C4-2B (cell line): Measurements from ENCODE around the gene DPYSL3.

ENCODE experiments used
- H3K27ac ChIP-seq: fragments of 450-650 bp; 2 replicates; pipeline ENCODE4 v1.5.1; 2017
- ZFX ChIP-seq: fragments of 450-650 bp; IDR thresholded peaks from 2 replicates; pipeline ENCODE4 v1.6.1; 2017
- TF ChIP-seq, protein P1 (sequence below): fragments of 450-650 bp; conservative IDR thresholded peaks from 2 replicates; pipeline ENCODE4 v1.5.1; 2017; ENCODE audit warnings: mild to moderate bottlenecking

Gene DPYSL3

DNA sequence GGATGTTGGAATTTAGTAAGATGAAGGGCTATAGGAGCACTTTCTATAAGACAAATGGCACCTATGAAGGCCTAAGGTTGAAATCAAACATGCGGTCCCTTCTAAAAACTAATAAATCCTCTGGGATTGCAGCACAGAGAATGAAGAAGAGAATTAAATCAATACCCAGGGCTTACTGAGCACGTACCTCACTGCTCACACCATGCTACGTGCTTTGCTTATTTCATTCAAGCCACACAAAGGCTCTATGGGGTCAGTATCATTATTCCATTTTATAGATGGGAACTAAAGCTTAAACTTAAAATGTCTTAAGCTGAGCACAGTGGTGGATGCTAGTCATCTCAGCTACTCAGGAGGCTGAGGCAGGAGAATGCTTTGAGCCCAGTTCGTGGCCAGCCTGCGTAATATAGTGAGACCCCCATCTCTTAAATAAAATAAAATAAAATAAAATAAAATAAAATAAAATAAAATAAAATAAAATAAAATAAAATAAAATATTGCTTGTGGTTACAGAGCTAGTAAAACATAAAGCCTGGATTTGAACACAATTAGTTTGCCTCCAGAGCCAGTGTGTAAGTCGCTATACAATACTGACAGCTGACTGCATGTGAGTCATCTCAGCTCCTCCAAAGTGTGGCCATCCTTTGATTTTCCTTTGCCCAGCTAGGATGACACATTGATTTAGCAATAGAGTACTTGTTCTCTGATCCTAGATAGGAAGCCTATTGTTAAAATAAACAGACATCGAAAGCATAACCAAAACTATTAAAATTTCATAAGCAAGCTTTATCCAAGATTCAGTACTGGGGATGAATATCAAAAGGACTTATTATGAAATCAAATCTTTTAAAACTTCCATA lies 20.9 kb upstream of the DPYSL3 start:
- TF ChIP-seq, protein P1, sequence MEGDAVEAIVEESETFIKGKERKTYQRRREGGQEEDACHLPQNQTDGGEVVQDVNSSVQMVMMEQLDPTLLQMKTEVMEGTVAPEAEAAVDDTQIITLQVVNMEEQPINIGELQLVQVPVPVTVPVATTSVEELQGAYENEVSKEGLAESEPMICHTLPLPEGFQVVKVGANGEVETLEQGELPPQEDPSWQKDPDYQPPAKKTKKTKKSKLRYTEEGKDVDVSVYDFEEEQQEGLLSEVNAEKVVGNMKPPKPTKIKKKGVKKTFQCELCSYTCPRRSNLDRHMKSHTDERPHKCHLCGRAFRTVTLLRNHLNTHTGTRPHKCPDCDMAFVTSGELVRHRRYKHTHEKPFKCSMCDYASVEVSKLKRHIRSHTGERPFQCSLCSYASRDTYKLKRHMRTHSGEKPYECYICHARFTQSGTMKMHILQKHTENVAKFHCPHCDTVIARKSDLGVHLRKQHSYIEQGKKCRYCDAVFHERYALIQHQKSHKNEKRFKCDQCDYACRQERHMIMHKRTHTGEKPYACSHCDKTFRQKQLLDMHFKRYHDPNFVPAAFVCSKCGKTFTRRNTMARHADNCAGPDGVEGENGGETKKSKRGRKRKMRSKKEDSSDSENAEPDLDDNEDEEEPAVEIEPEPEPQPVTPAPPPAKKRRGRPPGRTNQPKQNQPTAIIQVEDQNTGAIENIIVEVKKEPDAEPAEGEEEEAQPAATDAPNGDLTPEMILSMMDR = no peak
- no peak for TF ChIP-seq ZFX
- H3K27ac ChIP-seq = no peak overlapping the region

DNA sequence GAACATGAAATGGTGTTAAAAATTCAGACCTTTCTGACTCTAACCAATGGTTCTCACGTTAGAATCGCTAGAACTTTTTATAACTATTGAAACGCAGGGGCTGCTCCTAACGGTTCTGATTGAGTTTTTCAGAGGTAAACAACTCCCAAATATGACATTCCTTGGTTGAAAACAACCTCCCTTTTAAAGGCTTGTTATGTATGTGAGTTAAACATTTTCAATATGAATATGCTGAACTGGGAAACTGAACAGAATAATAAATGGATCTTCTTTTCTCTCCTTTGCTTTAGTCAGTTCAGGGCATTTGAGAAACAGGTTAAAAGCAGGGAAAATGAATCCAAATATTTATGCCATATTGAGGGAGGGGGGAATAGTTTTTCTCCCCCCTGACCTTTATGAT lies 13.2 kb upstream of the DPYSL3 start:
- TF ChIP-seq ZFX = no peak
- TF ChIP-seq, protein P1 = no peak
- H3K27ac ChIP-seq = no peak overlapping the region

DNA sequence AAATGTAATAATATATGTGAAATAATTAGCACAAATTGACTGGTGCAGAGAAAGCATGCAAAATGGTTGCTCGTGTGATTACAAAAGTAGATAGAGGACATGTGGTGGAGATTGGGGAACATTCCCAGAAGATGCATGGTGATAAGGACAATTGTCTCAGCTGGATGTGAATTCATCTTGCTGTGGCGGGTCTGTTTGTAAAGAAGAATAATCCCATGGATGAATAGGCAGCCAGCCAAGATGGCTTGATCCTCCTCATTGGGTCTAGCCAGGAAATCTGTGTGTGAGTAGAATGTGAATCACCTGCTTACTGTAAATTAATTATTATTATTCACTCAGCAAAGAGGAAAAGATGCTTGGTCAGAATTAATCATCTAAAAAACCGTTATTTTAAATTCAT lies 12.6 kb upstream of the DPYSL3 start:
- H3K27ac ChIP-seq = no peak overlapping the region
- TF ChIP-seq, protein P1 = no peak
- no peak for TF ChIP-seq ZFX

DNA sequence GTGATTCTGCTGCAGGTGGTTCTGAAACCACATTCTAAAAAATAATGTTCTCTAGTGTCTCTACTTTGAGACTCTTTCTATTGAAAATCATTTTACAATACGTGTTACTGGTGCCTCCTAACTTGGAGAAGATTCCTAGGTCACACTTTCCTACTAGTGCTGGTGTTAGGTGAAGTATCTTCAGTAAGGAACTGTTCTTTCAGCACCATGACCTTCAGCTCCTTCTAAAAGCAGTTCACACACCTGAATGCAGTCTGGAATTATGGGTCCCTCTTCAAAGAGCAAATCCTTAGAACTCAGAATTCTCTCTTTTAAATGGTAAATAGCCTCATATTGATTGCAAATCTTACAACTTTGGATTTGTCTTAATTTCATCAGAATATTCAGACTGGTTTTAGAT lies 10.6 kb upstream of the DPYSL3 start:
- no peak for TF ChIP-seq ZFX
- TF ChIP-seq, protein P1 = no peak
- H3K27ac ChIP-seq = no peak overlapping the region

DNA sequence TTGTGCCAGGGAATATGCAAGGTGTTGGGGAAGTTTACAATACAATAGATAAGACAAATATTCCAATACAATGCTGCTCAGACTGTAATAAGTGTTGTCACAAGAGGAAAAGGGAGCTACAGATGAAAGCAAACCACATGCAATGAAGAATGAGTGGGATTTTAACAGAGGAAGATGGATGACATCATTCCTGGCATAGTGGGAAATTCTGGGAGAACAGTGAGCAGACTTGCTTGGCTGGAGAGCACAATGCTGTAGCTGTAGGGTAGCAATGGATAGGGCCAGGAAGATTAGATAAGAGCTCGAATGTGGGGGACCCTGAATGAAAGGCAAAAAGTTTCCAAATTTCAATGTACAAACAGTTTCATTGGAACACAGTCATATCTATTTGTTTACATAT lies 9.5 kb upstream of the DPYSL3 start:
- H3K27ac ChIP-seq = no peak overlapping the region
- TF ChIP-seq ZFX = no peak
- TF ChIP-seq, protein P1 = no peak

DNA sequence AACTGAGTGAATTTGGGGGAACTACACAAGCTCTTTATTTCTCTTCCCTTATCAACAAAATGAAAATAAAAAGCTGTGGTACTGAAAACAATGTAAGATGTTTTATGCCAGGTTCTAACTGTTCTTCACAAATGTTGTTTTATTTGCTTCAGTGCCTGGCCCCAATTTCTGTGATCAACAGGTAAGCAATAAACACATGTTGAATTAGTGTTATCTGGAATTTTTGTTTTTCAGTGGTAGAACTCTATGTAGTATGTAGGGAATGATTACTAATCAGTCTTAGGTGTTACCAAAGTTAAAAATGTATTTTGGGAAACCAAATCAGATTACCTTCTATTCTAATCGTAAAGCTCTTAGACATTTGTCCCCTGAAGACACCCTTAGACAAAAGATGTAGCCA lies 7.5 kb upstream of the DPYSL3 start:
- TF ChIP-seq ZFX = no peak
- TF ChIP-seq, protein P1 = no peak
- H3K27ac ChIP-seq = no peak overlapping the region

DNA sequence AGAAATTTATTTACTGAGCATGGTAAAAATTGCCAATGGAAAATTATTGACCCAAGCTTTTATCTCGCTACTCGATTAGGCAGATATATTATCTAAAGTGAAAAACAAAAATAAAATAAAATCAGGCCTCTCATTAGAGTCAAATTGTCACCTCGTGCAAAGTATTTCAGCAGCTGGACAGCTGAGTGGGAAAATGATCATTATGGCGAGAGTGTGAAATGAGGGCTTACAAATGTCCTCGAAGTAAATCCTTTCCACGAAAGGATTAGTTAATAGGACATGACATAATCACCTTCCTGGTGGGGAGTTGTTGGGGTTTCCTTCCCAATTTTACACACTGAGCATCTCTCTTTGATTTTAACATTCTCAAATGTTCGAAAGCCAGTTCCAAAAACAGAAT lies 5.4 kb upstream of the DPYSL3 start:
- H3K27ac ChIP-seq = no peak overlapping the region
- TF ChIP-seq, protein P1 = no peak
- TF ChIP-seq ZFX = no peak
